HG02642 (cell line): ENCODE results near the gene CTU2.
A peak's percentile ranks its signal among the peaks of the same experiment; 100 is the strongest.
"Not testable (repeated sequence)": the region's sequence is repeated elsewhere in the genome, so short reads cannot be mapped to it uniquely, and the experiment has no call there.

Experiments used
- ATAC-seq: cut with Tn5 transposase; IDR thresholded peaks from one replicate; pipeline ENCODE4 v1.9.1; 2021; ENCODE audit warnings: mild to moderate bottlenecking; ENCODE audit not compliant: unreplicated experiment, poor library complexity

CTU2 gene

GRCh38 chr16:88706229-88706964, at the start of gene CTU2, which contains the start of gene RNF166:
Gene CTU2, plus strand, starts transcription at chr16:88706503. Its CDS starts 28 bp downstream, at chr16:88706531.
Gene RNF166, minus strand, starts transcription at chr16:88706408. Its CDS starts 83 bp downstream, at chr16:88706325.
- ATAC-seq = peak; percentile 70

- no peak for ATAC-seq
Observed at GRCh38 chr16:88657371-88657770, 48.9 kb upstream of the CTU2 start.

GRCh38 chr16:88658714-88659113, 47.6 kb upstream of the CTU2 start:
- no peak for ATAC-seq

- ATAC-seq = no peak
Observed at GRCh38 chr16:88659160-88659559, 47.1 kb upstream of the CTU2 start.

- no peak for ATAC-seq
Observed at GRCh38 chr16:88661468-88661867, 44.8 kb upstream of the CTU2 start.

GRCh38 chr16:88662222-88662842, 44.0 kb upstream of the CTU2 start:
- ATAC-seq = peak; percentile 9

- peak; percentile 96 for ATAC-seq
Observed at GRCh38 chr16:88662843-88663606, 43.3 kb upstream of the CTU2 start, which contains the start of gene MVD. Gene MVD, minus strand, starts transcription at chr16:88663091. Its CDS starts 11 bp downstream, at chr16:88663080.

GRCh38 chr16:88665148-88665547, 41.2 kb upstream of the CTU2 start:
- no peak for ATAC-seq

GRCh38 chr16:88665570-88665969, 40.7 kb upstream of the CTU2 start:
- ATAC-seq = no peak

GRCh38 chr16:88667461-88667860, 38.8 kb upstream of the CTU2 start:
- ATAC-seq = no peak

GRCh38 chr16:88669493-88669892, 36.8 kb upstream of the CTU2 start:
- ATAC-seq = not testable (repeated sequence)

- ATAC-seq = no peak
Observed at GRCh38 chr16:88669980-88670379, 36.3 kb upstream of the CTU2 start.

- ATAC-seq = no peak
Observed at GRCh38 chr16:88671806-88672205, 34.5 kb upstream of the CTU2 start.

- no peak for ATAC-seq
Observed at GRCh38 chr16:88672776-88673175, 33.5 kb upstream of the CTU2 start.

- ATAC-seq = no peak
Observed at GRCh38 chr16:88673716-88674379, 32.5 kb upstream of the CTU2 start.

- ATAC-seq = no peak
Observed at GRCh38 chr16:88676502-88677242, 29.6 kb upstream of the CTU2 start.

GRCh38 chr16:88677721-88678120, 28.6 kb upstream of the CTU2 start:
- ATAC-seq = no peak

GRCh38 chr16:88678224-88678979, 27.9 kb upstream of the CTU2 start:
- no peak for ATAC-seq

GRCh38 chr16:88680554-88681083, 25.7 kb upstream of the CTU2 start:
- ATAC-seq = no peak
